ENCODE results near the gene DDX47. TPM values are rescaled to one million over a fixed set of nuclear protein-coding genes. Genes with fewer than 3 reads are reported as not detected.
A peak's percentile ranks its signal among the peaks of the same experiment; 100 is the strongest.

Gene DDX47
- total RNA-seq, 1 experiment from 2014 or later, result 121 TPM

DNA sequence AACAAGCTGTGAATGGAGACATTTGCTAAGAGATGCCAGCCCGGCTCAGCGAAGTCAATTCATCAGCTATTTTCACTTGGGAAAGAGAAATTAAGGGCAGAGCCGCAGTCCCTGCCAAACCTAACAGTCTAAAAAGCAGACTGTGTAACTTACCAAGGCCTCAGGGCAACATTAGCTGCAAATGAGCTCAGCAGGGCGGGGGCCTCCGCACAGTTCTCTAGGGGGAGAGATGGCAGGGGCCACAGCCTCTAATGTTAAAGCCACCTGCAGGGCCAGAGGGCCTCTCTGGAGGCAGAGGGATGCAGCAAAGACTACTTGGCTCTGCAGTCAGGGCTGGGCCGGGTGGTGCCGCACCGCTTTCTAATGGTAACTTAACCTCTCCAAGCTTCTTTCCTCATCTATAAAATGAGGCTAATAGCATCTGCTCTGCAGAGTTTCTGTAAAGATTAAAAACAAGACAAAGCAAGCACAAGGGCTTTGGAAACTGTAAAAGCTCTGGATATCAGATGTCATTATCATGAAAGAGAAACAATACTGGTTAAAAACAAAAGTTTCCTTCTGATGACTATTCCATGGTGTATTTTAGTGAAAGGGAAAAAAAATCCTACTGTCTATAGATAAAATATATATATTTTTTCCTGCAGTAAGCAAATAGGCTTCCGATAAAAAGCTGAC is 64.8 kb downstream of the DDX47 start:
- Mint-ChIP-seq H3K27me3 (ENCODE audit: insufficient read depth, unreplicated experiment) (no peaks in the 10 kb centered on the region), H3K36me3 (ENCODE audit: insufficient read depth, unreplicated experiment) (no peaks in the 10 kb centered on the region), H3K27ac (ENCODE audit: unreplicated experiment) (peak overlapping the region; percentile 97), H3K4me1 (ENCODE audit: low read depth, unreplicated experiment) (peaks cover 66% of the 10 kb centered on the region), H3K4me3 (ENCODE audit: unreplicated experiment) (no peak overlapping the region), H3K9me3 (ENCODE audit: unreplicated experiment) (no peaks in the 10 kb centered on the region)
- ChIA-PET CTCF (interaction anchor here (1.3 kb wide), 1 partner anchor 13 kb away, joined by 4 read pairs; the partner anchor contains the start of gene GPRC5A), POLR2A (interaction anchor here (1.4 kb wide), 1 partner anchor 13 kb away, joined by 4 read pairs; the partner anchor contains the start of gene GPRC5A)
- no peaks in the 10 kb centered on the region for H3K9me3 ChIP-seq
- DNase-seq, result no peak
- peaks cover 61% of the 10 kb centered on the region for H3K4me1 ChIP-seq
- no peaks in the 10 kb centered on the region for H3K36me3 ChIP-seq (ENCODE audit: control insufficient read depth, insufficient read depth, low read length)
- intact Hi-C loops (cut with micrococcal nuclease; ENCODE audit: unreplicated experiment), result no loop called here
- no TSS peak for BruUV-seq (replicated peaks)
- no peak for TF ChIP-seq CTCF (IDR thresholded peaks at IDR 0.05; ENCODE audit: insufficient read depth in 1 of 2, low read depth in 1 of 2, low read length in 1 of 2, severe bottlenecking in 1 of 2, unreplicated experiment in 1 of 2)
- H3K4me3 ChIP-seq (ENCODE audit: low read depth, low read length), result no peak overlapping the region
- H3K27me3 ChIP-seq (replicated peaks; ENCODE audit: control insufficient read depth, insufficient read depth, low read length), result no peaks in the 10 kb centered on the region

Small RNA genes within 50 kb of the gene (microRNA-seq; reads per million reads assigned to microRNA genes)
- not detected for gene MIR613

Other genes with a start within 250 kb of the DDX47 start
- gene CREBL2, start 201.5 kb upstream of the DDX47 start, total RNA-seq (2022), result 25.0 and 26.3 TPM in 2 replicates
- 8.4 and 9.8 TPM in 2 replicates for gene GPR19, start 117.2 kb upstream of the DDX47 start, total RNA-seq (2022)
- gene CDKN1B, start 96.0 kb upstream of the DDX47 start, total RNA-seq (2022), result 107 and 115 TPM in 2 replicates
- 4.1 and 4.7 TPM in 2 replicates for gene APOLD1, start 27.7 kb upstream of the DDX47 start, total RNA-seq (2022)
- 73.9 and 99.7 TPM in 2 replicates for gene GPRC5A, start 78.2 kb downstream of the DDX47 start, total RNA-seq (2022)
- not detected in 2 replicates for gene GPRC5D, start 138.8 kb downstream of the DDX47 start, total RNA-seq (2022)
- 55.2 and 55.8 TPM in 2 replicates for gene HEBP1, start 186.9 kb downstream of the DDX47 start, total RNA-seq (2022)
- 11.2 and 11.4 TPM in 2 replicates for gene FAM234B, start 231.0 kb downstream of the DDX47 start, total RNA-seq (2022)

Measured in Caco-2 (cell line).